H9 (cell line): ENCODE results near the gene TP53BP2. TPM values are rescaled to one million over a fixed set of nuclear protein-coding genes. Genes with fewer than 3 reads are reported as not detected.

Experiments
- DNase-seq: peaks from one replicate; pipeline ENCODE4 v3.0.0-alpha.2; 2017
- H2AFZ ChIP-seq: one replicate; pipeline ENCODE4 v1.6.1; 2013; ENCODE audit warnings: mild to moderate bottlenecking, low read length, control low read depth, moderate library complexity
- H2AK5ac ChIP-seq: 2 replicates; pipeline ENCODE4 v1.6.1; 2013; ENCODE audit warnings: low read length, control low read depth, mixed read lengths; ENCODE audit not compliant: insufficient read length
- H2BK120ac ChIP-seq: one replicate; pipeline ENCODE4 v1.6.1; 2013; ENCODE audit warnings: low read depth, mild to moderate bottlenecking, low read length, control low read depth, inconsistent platforms; ENCODE audit not compliant: poor library complexity, severe bottlenecking
- H2BK12ac ChIP-seq: 2 replicates; pipeline ENCODE4 v1.6.1; 2013; ENCODE audit warnings: low read length, control low read depth, mixed read lengths, low read depth; ENCODE audit not compliant: insufficient read length
- H2BK15ac ChIP-seq: 2 replicates; pipeline ENCODE4 v1.6.1; 2013; ENCODE audit warnings: low read depth, low read length, control low read depth
- H2BK20ac ChIP-seq: one replicate; pipeline ENCODE4 v1.6.1; 2013; ENCODE audit warnings: low read depth, mild to moderate bottlenecking, low read length, control low read depth, inconsistent platforms; ENCODE audit not compliant: poor library complexity, severe bottlenecking
- H2BK5ac ChIP-seq: 2 replicates; pipeline ENCODE4 v1.6.1; 2013; ENCODE audit warnings: low read length, control low read depth, mixed read lengths; ENCODE audit not compliant: insufficient read length
- H3K14ac ChIP-seq: 2 replicates; pipeline ENCODE4 v1.6.1; 2013; ENCODE audit warnings: low read length, control low read depth; ENCODE audit not compliant: insufficient read depth
- H3K18ac ChIP-seq: 2 replicates; pipeline ENCODE4 v1.6.1; 2013; ENCODE audit warnings: low read depth, mild to moderate bottlenecking, mixed read lengths, low read length, control low read depth; ENCODE audit not compliant: insufficient read length
- H3K23ac ChIP-seq: 2 replicates; pipeline ENCODE4 v1.6.1; 2013; ENCODE audit warnings: low read length, control low read depth, mixed read lengths, low read depth; ENCODE audit not compliant: insufficient read length
- H3K23me2 ChIP-seq: 2 replicates; pipeline ENCODE4 v1.6.1; 2013; ENCODE audit warnings: low read depth, mild to moderate bottlenecking, mixed read lengths, low read length, control low read depth; ENCODE audit not compliant: insufficient read length, poor library complexity, severe bottlenecking
- H3K27ac ChIP-seq: 2 replicates; pipeline ENCODE4 v1.5.1; 2013; ENCODE audit warnings: low read length, control low read depth, mixed read lengths, low read depth; ENCODE audit not compliant: insufficient read length
- H3K27me3 ChIP-seq: 2 replicates; pipeline ENCODE4 v1.6.1; 2013; ENCODE audit warnings: low read length, control low read depth, inconsistent platforms; ENCODE audit not compliant: insufficient read depth
- H3K4ac ChIP-seq: 2 replicates; pipeline ENCODE4 v1.6.1; 2013; ENCODE audit warnings: low read depth, mild to moderate bottlenecking, control low read depth, inconsistent platforms, low read length, moderate library complexity
- H3K4me1 ChIP-seq: 2 replicates; pipeline ENCODE4 v1.6.1; 2013; ENCODE audit warnings: low read length, control low read depth, inconsistent platforms; ENCODE audit not compliant: insufficient read depth
- H3K4me2 ChIP-seq: 2 replicates; pipeline ENCODE4 v1.6.1; 2013; ENCODE audit warnings: low read length, control low read depth, mixed read lengths; ENCODE audit not compliant: insufficient read length, insufficient read depth
- H3K56ac ChIP-seq: 2 replicates; pipeline ENCODE4 v1.6.1; 2013; ENCODE audit warnings: low read depth, mild to moderate bottlenecking, mixed read lengths, low read length, control low read depth; ENCODE audit not compliant: insufficient read length
- H3K79me1 ChIP-seq: 2 replicates; pipeline ENCODE4 v1.6.1; 2013; ENCODE audit warnings: low read depth, mild to moderate bottlenecking, moderate library complexity, low read length, control low read depth, inconsistent platforms; ENCODE audit not compliant: insufficient read depth, poor library complexity, severe bottlenecking
- H3K79me2 ChIP-seq: 2 replicates; pipeline ENCODE4 v1.6.1; 2013; ENCODE audit warnings: low read length, control low read depth, inconsistent platforms; ENCODE audit not compliant: insufficient read depth
- H3K9ac ChIP-seq: 2 replicates; pipeline ENCODE4 v1.6.1; 2013; ENCODE audit warnings: low read length, control low read depth, mixed read lengths; ENCODE audit not compliant: insufficient read length; ENCODE audit errors: extremely low read depth
- H3K9me3 ChIP-seq: one replicate; pipeline ENCODE4 v1.6.1; 2013; ENCODE audit warnings: low read depth, low read length, inconsistent platforms; ENCODE audit not compliant: control insufficient read depth
- H3T11ph ChIP-seq: one replicate; pipeline ENCODE4 v1.6.1; 2013; ENCODE audit warnings: mild to moderate bottlenecking, low read length, control low read depth, inconsistent platforms
- H4K20me1 ChIP-seq: one replicate; pipeline ENCODE4 v1.6.1; 2013; ENCODE audit not compliant: control insufficient read depth, insufficient read length, insufficient read depth
- H4K5ac ChIP-seq: 2 replicates; pipeline ENCODE4 v1.6.1; 2013; ENCODE audit warnings: low read depth, mild to moderate bottlenecking, mixed read lengths, low read length, control low read depth; ENCODE audit not compliant: insufficient read length
- H4K8ac ChIP-seq: replicated peaks from 2 replicates; pipeline ENCODE4 v1.6.1; 2013; ENCODE audit warnings: low read length, control low read depth, mixed read lengths, low read depth; ENCODE audit not compliant: insufficient read length
- H4K91ac ChIP-seq: 2 replicates; pipeline ENCODE4 v1.6.1; 2013; ENCODE audit warnings: low read depth, mild to moderate bottlenecking, moderate library complexity, mixed read lengths, low read length, control low read depth; ENCODE audit not compliant: insufficient read length
- H3K27ac Mint-ChIP-seq, 3 experiments: 2 replicates in 2 of 3; 3 replicates in 1 of 3; pipeline ENCODE4 v1.8.0; 2020 to 2021; ENCODE audit warnings: mixed read lengths in 3 of 3, mild to moderate bottlenecking in 1 of 3, moderate library complexity in 1 of 3
- H3K27me3 Mint-ChIP-seq: 2 replicates; pipeline ENCODE4 v1.8.0; 2021; ENCODE audit warnings: low read depth, mild to moderate bottlenecking, moderate library complexity, mixed read lengths
- H3K36me3 Mint-ChIP-seq, 3 experiments: 2 replicates in 2 of 3; 3 replicates in 1 of 3; pipeline ENCODE4 v1.8.0; 2020 to 2021; ENCODE audit warnings: low read depth in 3 of 3, mixed read lengths in 3 of 3; ENCODE audit not compliant: insufficient read depth in 1 of 3
- H3K4me1 Mint-ChIP-seq, 2 experiments: 2 replicates each; pipeline ENCODE4 v1.8.0; 2020; ENCODE audit warnings: mixed read lengths in 2 of 2
- H3K4me3 Mint-ChIP-seq, 2 experiments: 2 replicates in 1 of 2; 3 replicates in 1 of 2; pipeline ENCODE4 v1.8.0; 2020 to 2021; ENCODE audit warnings: mild to moderate bottlenecking in 2 of 2, mixed read lengths in 2 of 2, moderate library complexity in 1 of 2
- H3K9me3 Mint-ChIP-seq, 2 experiments: 2 replicates in 1 of 2; 3 replicates in 1 of 2; pipeline ENCODE4 v1.8.0; 2020; ENCODE audit warnings: mild to moderate bottlenecking in 2 of 2, mixed read lengths in 2 of 2, moderate library complexity in 1 of 2
- WGBS: extraction: QIAGEN DNeasy Blood & Tissue Kit; methylation state at CpG from one replicate; pipeline ENCODE4 v1.1.7; 2013; ENCODE audit warnings: missing lambda C conversion rate, low lambda C conversion rate, mixed read lengths; ENCODE audit not compliant: insufficient read length; ENCODE audit errors: extremely low coverage; 5-methylcytosine and 5-hydroxymethylcytosine counted together
- total RNA-seq: library from RNA; stranded (reverse); gene quantifications from 2 replicates; pipeline ENCODE4 v1.2.1, GENCODE V29; 2021
- TF ChIP-seq, protein P1 (sequence below): fragments of 200-600 bp; sonication (generic); conservative IDR thresholded peaks from 3 replicates; pipeline ENCODE4 v1.8.0; 2021; ENCODE audit warnings: antibody characterized with exemption, mild to moderate bottlenecking

TP53BP2 gene
- total RNA-seq, 1 experiment from 2014 or later = 49.7 TPM

DNA sequence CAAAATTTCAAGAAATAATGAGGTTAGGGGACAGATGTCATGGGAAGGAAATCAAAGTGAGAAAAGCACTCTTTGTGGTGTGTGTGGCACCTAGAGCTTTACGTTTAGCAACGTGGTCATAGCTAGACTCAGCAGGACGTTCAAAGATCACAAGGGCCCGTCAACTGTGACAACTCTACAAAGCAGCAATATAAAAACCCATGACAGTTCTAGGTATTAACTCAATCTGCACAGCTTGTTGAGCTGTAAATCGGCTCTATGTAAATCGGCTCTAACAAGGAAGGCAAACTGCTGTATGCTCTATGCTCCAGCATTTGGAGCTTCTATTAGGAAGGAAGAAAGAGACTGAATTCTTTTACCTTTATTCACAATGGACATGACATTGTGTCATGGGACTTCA is 64.8 kb downstream of the TP53BP2 start:
- no peak overlapping the region for H3K27ac ChIP-seq
- H2BK5ac ChIP-seq = no peak overlapping the region
- TF ChIP-seq, protein P1, sequence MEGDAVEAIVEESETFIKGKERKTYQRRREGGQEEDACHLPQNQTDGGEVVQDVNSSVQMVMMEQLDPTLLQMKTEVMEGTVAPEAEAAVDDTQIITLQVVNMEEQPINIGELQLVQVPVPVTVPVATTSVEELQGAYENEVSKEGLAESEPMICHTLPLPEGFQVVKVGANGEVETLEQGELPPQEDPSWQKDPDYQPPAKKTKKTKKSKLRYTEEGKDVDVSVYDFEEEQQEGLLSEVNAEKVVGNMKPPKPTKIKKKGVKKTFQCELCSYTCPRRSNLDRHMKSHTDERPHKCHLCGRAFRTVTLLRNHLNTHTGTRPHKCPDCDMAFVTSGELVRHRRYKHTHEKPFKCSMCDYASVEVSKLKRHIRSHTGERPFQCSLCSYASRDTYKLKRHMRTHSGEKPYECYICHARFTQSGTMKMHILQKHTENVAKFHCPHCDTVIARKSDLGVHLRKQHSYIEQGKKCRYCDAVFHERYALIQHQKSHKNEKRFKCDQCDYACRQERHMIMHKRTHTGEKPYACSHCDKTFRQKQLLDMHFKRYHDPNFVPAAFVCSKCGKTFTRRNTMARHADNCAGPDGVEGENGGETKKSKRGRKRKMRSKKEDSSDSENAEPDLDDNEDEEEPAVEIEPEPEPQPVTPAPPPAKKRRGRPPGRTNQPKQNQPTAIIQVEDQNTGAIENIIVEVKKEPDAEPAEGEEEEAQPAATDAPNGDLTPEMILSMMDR = no peak

More for the DNA sequence above, 64.8 kb downstream of the TP53BP2 start:
- no peaks in the 10 kb centered on the region for H3K79me2 ChIP-seq
- no peaks in the 10 kb centered on the region for H3K79me1 ChIP-seq
- no peak for DNase-seq
- no peaks in the 10 kb centered on the region for H4K20me1 ChIP-seq
- no peak overlapping the region for H4K8ac ChIP-seq
- no peaks in the 10 kb centered on the region for H3K27me3 Mint-ChIP-seq
- no peak overlapping the region for H3K18ac ChIP-seq
- no peak overlapping the region for H3K23ac ChIP-seq
- no peak overlapping the region for H3K14ac ChIP-seq
- H3T11ph ChIP-seq = no peak overlapping the region
- no peak overlapping the region for H3K27ac Mint-ChIP-seq
- H2BK15ac ChIP-seq = no peak overlapping the region
- H4K91ac ChIP-seq = no peak overlapping the region
- no peaks in the 10 kb centered on the region for H3K23me2 ChIP-seq
- peaks cover 32 to 71% (median 69%) of the 10 kb centered on the region in 3 experiments for H3K36me3 Mint-ChIP-seq
- H2BK120ac ChIP-seq = no peak overlapping the region
- H2AK5ac ChIP-seq = no peak overlapping the region
- no peak overlapping the region for H2BK20ac ChIP-seq
- H3K27me3 ChIP-seq = no peaks in the 10 kb centered on the region
- H3K4me1 ChIP-seq = no peaks in the 10 kb centered on the region
- no peaks in the 10 kb centered on the region for H3K9me3 ChIP-seq
- no peak overlapping the region for H3K56ac ChIP-seq
- H3K4ac ChIP-seq = no peak overlapping the region
- no peaks in the 10 kb centered on the region for H3K4me1 Mint-ChIP-seq
- no peak overlapping the region for H3K4me3 Mint-ChIP-seq
- H3K9me3 Mint-ChIP-seq = no peaks in the 10 kb centered on the region
- H3K9ac ChIP-seq = no peak overlapping the region
- no peak overlapping the region for H2AFZ ChIP-seq
- no peak overlapping the region for H3K4me2 ChIP-seq
- WGBS = no CpG with 5 or more reads among the region's 6 CpGs
- H2BK12ac ChIP-seq = no peak overlapping the region
- H4K5ac ChIP-seq = no peak overlapping the region
